HG03378 (cell line): ENCODE measurements around the gene HECTD4.
"Not testable (repeated sequence)": the region's sequence is repeated elsewhere in the genome, so short reads cannot be mapped to it uniquely, and the experiment has no call there.

Experiments
- ATAC-seq: cut with Tn5 transposase; IDR thresholded peaks from one replicate; pipeline ENCODE4 v1.9.1; 2021; ENCODE audit warnings: mild to moderate bottlenecking, moderate library complexity; ENCODE audit not compliant: unreplicated experiment

Gene HECTD4

GRCh38 chr12:112275836-112276235, 106.4 kb downstream of the HECTD4 start:
- no peak for ATAC-seq

GRCh38 chr12:112275207-112275606, 107.0 kb downstream of the HECTD4 start:
- ATAC-seq: no peak

GRCh38 chr12:112270673-112271072, 111.6 kb downstream of the HECTD4 start:
- ATAC-seq: no peak

GRCh38 chr12:112266473-112266872, 115.8 kb downstream of the HECTD4 start:
- ATAC-seq: no peak

- no peak for ATAC-seq
Observed at GRCh38 chr12:112261559-112261958, 120.7 kb downstream of the HECTD4 start.

DNA sequence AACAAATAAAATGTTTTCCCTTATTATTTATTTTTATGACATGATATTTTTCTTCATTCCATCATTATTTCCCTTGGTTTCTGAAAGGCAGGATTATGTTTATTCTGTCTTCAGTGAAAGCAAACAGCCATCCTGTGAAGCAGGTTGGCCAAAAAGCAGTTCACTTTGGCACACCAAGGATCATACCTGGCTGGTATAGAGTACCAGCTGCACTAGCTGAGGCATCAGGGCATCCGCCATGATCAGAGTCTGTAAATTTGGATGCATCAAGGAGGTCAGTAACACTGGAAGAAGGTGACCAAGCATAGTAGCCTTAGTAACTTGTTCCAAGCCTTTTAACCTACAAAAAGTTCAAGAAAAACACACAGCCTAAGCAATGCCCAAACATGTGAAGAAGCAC, 123.3 kb downstream of the HECTD4 start:
- ATAC-seq: no peak

DNA sequence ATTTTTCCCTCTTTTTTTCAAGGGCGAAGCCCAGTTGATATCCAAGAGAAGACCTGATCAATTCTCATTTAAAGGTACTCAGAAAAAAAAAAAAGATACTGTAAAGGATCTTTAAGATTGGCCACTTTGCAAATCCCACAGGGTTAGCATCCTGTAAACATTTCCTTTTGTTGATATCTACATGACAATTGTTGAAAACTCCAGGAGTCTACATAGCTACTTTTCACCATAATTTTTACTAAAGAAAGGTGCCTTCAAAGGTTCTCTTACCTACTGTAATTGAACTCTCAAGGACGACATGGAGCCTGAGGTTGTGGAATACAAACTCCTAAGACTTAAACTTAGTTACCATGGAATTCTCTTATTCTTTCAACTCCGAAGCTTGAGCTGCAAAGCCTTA, 125.5 kb downstream of the HECTD4 start:
- ATAC-seq: no peak

GRCh38 chr12:112252184-112252583, 130.0 kb downstream of the HECTD4 start:
- no peak for ATAC-seq

GRCh38 chr12:112244902-112245301, 137.3 kb downstream of the HECTD4 start:
- ATAC-seq: not testable (repeated sequence)

DNA sequence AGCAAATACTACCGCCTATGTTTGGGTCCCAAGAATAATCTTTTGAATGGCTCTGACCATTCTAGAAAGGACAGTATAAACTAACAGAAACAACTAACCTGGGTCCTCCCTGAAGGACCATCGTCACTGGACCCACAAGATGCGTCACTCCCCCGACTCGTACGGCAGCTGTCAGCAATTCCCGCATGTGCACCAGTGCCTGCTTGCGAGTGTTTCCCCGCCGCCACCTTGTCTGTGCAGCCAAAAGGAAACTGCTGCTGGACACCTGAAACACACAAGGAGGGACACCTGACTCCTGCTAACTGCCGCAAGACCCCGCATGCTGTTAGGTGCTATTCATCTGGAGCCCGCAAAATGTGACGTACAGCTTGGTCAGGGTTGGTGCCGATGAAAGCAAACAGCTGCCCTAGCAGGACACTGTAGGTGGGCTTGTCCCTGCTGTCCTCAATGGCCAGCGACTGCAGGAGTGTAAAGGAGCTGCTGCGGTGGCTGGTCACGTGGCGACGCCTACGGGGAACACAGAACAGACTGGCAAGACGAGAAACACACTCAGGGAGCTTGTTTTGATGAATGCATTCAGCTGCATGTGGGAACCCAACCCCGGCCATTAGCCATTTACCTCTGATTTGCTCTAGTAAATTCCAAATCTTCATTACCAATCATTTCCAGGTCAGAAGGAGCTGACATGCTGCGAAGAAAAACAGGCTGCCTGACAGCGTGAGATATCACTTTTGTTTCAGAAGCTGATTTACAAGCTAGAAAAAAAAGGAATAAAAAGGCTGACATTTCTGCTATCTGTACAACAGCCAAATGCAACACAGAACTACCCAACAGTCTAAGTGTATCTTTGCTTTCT, 138.7 kb downstream of the HECTD4 start:
- no peak for ATAC-seq

DNA sequence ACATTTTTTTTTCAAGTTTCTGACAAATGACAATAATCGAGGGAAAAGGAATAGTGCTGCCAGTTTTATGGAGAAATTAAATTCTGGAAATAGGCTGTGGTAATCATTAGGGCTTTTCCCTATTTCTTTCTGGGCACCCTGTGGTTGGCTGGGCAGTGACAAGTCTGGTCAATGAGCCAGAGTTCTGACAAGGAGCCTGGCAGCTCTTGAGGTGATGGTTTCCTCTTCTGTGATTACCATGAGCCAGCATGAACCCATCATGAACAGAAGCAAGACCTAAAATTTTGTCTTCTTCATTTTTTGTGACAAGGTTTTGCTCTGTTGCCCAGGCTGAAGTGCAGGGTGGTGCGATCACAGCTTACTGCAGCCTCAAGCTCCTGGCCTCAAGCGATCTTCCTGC, 141.1 kb downstream of the HECTD4 start:
- no peak for ATAC-seq

DNA sequence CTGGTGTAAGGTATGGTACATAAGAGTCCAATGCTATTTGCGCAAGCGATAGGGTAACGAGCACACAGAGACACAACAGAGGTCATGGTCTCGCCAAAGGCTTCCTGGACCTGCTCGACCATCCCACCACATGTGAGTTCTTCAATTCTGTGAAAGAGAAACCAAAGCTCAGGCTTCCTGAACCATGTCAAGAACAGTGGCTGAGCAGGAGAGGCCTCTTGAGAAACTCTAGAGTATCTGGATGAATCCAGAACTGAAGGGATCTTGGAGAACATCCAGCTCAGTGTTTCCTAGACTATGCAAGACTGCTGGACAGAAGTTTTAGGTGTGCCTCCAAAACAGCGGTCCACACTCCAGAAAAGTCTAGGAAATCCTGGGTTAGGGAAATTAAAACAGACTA, 142.3 kb downstream of the HECTD4 start:
- ATAC-seq: no peak

- no peak for ATAC-seq
Observed at GRCh38 chr12:112239020-112239419, 143.2 kb downstream of the HECTD4 start.

GRCh38 chr12:112238441-112238840, 143.8 kb downstream of the HECTD4 start:
- ATAC-seq: no peak

- ATAC-seq: no peak
Observed at GRCh38 chr12:112236786-112237185, 145.4 kb downstream of the HECTD4 start.

GRCh38 chr12:112236386-112236785, 145.8 kb downstream of the HECTD4 start:
- no peak for ATAC-seq

DNA sequence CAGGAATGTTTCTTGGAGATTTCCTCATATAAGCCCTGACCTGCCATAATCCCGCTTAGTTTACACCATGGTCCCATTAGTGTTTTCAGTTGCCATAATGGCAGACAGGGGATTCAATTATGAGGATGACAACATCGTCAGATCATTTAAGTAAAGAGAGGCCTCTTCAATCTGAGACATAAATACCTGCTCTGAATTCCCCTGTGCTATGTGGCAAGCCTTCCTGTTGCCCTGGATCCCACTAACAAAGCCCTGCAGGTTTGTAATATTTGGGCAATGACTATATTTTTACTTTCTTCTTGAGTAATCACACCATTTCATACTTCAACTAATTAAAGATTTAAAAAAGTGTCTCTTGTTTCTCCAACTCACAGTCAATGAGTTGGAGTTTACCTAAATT, 147.9 kb downstream of the HECTD4 start:
- ATAC-seq: no peak

DNA sequence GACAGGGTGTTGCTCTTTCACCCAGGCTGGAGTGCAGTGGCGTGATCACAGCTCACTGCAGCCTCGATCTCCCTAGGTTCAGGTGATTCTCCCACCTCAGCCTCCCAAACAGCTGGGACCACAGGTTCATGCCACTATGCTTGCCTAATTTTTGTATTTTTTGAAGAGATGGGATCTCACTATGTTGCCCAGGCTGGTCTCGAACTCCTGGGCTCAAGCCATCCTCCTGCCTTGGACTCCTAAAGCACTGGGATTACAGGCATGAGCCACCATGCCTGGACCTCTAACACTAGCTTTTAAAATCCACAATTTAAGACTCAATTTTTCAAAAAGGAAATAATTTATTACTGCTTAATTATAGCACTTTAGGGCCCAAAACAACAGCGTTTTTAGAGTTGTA, 149.0 kb downstream of the HECTD4 start:
- ATAC-seq: no peak

GRCh38 chr12:112230136-112230535, 152.1 kb downstream of the HECTD4 start:
- no peak for ATAC-seq

GRCh38 chr12:112226768-112227167, 155.5 kb downstream of the HECTD4 start:
- no peak for ATAC-seq

- not testable (repeated sequence) for ATAC-seq
Observed at GRCh38 chr12:112220628-112221027, 161.6 kb downstream of the HECTD4 start.

- ATAC-seq: no peak
Observed at GRCh38 chr12:112219195-112219594, 163.0 kb downstream of the HECTD4 start.

DNA sequence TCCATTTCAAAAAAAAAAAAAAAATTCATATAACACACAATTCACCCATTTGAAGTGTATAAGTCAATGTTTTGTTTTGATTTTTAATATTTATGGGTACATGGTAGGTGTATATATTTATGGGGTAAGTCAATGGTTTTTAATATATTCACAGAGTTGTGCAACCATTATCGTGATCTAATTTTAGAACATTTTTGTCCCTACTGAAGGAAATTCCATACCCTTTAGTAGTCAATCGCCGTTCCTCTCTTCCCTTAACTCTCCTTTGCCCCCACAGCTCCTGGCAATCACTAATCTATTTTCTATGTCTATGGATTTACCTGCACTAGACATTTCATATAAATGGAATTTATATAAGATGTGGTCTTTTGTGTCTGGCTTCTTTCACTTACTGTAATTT, 164.1 kb downstream of the HECTD4 start:
- no peak for ATAC-seq
